ENCODE measurements around the gene KHK.

Gene KHK

DNA sequence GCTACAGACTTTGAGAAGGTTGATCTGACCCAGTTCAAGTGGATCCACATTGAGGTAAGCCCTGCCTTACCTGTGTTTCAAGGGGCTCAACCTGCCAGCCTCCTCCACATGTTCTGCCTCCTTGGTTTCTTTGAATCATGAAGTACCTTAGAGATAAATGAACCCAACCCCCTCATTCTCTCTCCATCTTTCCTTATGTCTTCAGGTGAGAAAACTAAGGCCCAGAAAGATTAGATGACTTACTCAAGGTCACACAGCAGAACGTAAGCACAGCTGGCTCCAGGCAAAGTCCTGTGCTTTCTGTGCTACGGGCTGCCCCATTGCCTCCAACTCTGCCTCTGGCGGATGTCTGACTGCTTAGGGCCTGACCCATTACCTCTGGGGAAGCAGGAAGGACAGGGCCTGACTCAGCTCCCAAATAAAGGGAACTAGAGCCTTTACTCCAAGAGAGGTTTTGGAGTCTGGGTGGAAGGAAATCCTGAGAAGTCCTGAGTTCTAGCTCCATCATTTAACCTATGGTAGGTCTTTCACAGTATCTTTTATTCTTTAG is 10.3 kb downstream of the KHK start:
- POLR2A ChIA-PET: interaction anchor here (1.2 to 1.8 kb wide), 4 partner anchors 9 to 46 kb away, joined by 3 to 7 read pairs (median 5); partner anchors contain the start of genes KHK and PREB

GRCh38 chr2:27097341-27097740 is 10.8 kb downstream of the KHK start:
- Histone ChIP-seq H3K9me3 (ENCODE audit: control insufficient read depth, insufficient read depth, low read depth, low read length) (no peaks in the 10 kb centered on the region), H3K4me3 (ENCODE audit: low read depth, low read length) (no peak overlapping the region), H3K36me3 (ENCODE audit: control insufficient read depth in 2 of 2, insufficient read depth in 1 of 2, low read length in 2 of 2) (peaks cover 0 to 48% of the 10 kb centered on the region in 2 experiments; a peak in 1 of 3 replicates), H3K27ac (ENCODE audit: extremely low read depth, low read depth, low read length) (no peak overlapping the region), H3K4me1 (ENCODE audit: control insufficient read depth, insufficient read depth, low read length) (no peaks in the 10 kb centered on the region)
- ChIA-PET CTCF (interaction anchor here (0.6 to 7.0 kb wide), 16 partner anchors 8 to 252 kb away, joined by 3 to 44 read pairs (median 4); partner anchors contain the start of gene KHK), POLR2A (interaction anchor here (0.5 to 1.8 kb wide), 4 partner anchors 10 to 47 kb away, joined by 3 to 7 read pairs (median 4); partner anchors contain the start of genes KHK and PREB)
- no peak for TF ChIP-seq ZNF19 (tag by site-specific recombination; IDR thresholded peaks at IDR 0.05; ENCODE audit: low read depth)
- TF ChIP-seq KLF10 (tag by site-specific recombination; IDR thresholded peaks at IDR 0.05): no peak
- TF ChIP-seq ZNF521 (tag by site-specific recombination; IDR thresholded peaks at IDR 0.05): no peak
- TF ChIP-seq ZNF777 (tag by site-specific recombination; IDR thresholded peaks at IDR 0.05; ENCODE audit: borderline replicate concordance): no peak
- TF ChIP-seq MYNN (tag by site-specific recombination; IDR thresholded peaks at IDR 0.05; ENCODE audit: borderline replicate concordance): no peak
- no peak for TF ChIP-seq ZNF624 (tag by site-specific recombination; IDR thresholded peaks at IDR 0.05)

More for the DNA sequence above, 10.3 kb downstream of the KHK start:
- Histone ChIP-seq H3K4me3 (ENCODE audit: low read depth, low read length) (no peak overlapping the region), H3K27ac (ENCODE audit: extremely low read depth, low read depth, low read length) (no peak overlapping the region), H3K36me3 (ENCODE audit: control insufficient read depth in 2 of 2, insufficient read depth in 1 of 2, low read length in 2 of 2) (peaks cover 0 to 50% of the 10 kb centered on the region in 2 experiments; a peak in 1 of 3 replicates), H3K4me1 (ENCODE audit: control insufficient read depth, insufficient read depth, low read length) (no peaks in the 10 kb centered on the region), H3K9me3 (ENCODE audit: control insufficient read depth, insufficient read depth, low read depth, low read length) (no peaks in the 10 kb centered on the region)
- CTCF ChIA-PET: interaction anchor here (0.6 to 7.0 kb wide), 15 partner anchors 9 to 252 kb away, joined by 3 to 44 read pairs (median 5); partner anchors contain the start of gene KHK
- TF ChIP-seq ZNF830 (tag by site-specific recombination; IDR thresholded peaks at IDR 0.05; ENCODE audit: low read depth) (no peak), ZIC2 (tag by site-specific recombination; IDR thresholded peaks at IDR 0.05) (no peak), ZNF157 (tag by site-specific recombination; IDR thresholded peaks at IDR 0.05) (no peak), RBAK (tag by site-specific recombination; IDR thresholded peaks at IDR 0.05) (no peak), YY1 (tag by site-specific recombination; IDR thresholded peaks at IDR 0.05) (no peak), ZNF10 (tag by site-specific recombination; IDR thresholded peaks at IDR 0.05) (no peak), SETDB1 (IDR thresholded peaks at IDR 0.05; ENCODE audit: insufficient read length, low read length) (no peak), ZNF184 (tag by site-specific recombination; IDR thresholded peaks at IDR 0.05) (no peak), ZEB2 (tag by site-specific recombination; IDR thresholded peaks at IDR 0.05) (no peak), ZNF174 (tag by site-specific recombination; IDR thresholded peaks at IDR 0.05) (no peak), ZNF416 (tag by site-specific recombination; IDR thresholded peaks at IDR 0.05) (no peak), KLF17 (tag by site-specific recombination; IDR thresholded peaks at IDR 0.05) (no peak), ZNF707 (tag by site-specific recombination; IDR thresholded peaks at IDR 0.05) (no peak), ZNF366 (tag by site-specific recombination; conservative IDR thresholded peaks at IDR 0.05) (no peak), ZNF777 (tag by site-specific recombination; IDR thresholded peaks at IDR 0.05; ENCODE audit: borderline replicate concordance) (no peak), ZFP41 (tag by site-specific recombination; IDR thresholded peaks at IDR 0.05; ENCODE audit: borderline replicate concordance) (no peak)
- TF ChIP-seq, protein P1, sequence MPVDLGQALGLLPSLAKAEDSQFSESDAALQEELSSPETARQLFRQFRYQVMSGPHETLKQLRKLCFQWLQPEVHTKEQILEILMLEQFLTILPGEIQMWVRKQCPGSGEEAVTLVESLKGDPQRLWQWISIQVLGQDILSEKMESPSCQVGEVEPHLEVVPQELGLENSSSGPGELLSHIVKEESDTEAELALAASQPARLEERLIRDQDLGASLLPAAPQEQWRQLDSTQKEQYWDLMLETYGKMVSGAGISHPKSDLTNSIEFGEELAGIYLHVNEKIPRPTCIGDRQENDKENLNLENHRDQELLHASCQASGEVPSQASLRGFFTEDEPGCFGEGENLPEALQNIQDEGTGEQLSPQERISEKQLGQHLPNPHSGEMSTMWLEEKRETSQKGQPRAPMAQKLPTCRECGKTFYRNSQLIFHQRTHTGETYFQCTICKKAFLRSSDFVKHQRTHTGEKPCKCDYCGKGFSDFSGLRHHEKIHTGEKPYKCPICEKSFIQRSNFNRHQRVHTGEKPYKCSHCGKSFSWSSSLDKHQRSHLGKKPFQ (tag by site-specific recombination; IDR thresholded peaks at IDR 0.05): no peak
